Measurements from ENCODE around the gene CLSTN3. TPM values are rescaled to one million over a fixed set of nuclear protein-coding genes. Genes with fewer than 3 reads are reported as not detected.
"Not testable (repeated sequence)": the region's sequence is repeated elsewhere in the genome, so short reads cannot be mapped to it uniquely, and the experiment has no call there.

The CLSTN3 gene
- total RNA-seq, 1 donor from 2014 or later: 47.0 TPM

GRCh38 chr12:7176595-7176994 is 46.4 kb downstream of the CLSTN3 start:
- intact Hi-C loops (cut with micrococcal nuclease): no loop called here
- H3K27me3 Mint-ChIP-seq: peaks cover 33% of the 10 kb centered on the region
- H3K36me3 Mint-ChIP-seq (ENCODE audit: low read depth): no peaks in the 10 kb centered on the region
- DNase-seq: no peak
- H3K4me3 Mint-ChIP-seq: no peak overlapping the region
- peaks cover 19% of the 10 kb centered on the region for H3K9me3 Mint-ChIP-seq
- no peaks in the 10 kb centered on the region for H3K4me1 Mint-ChIP-seq
- H3K27ac Mint-ChIP-seq: no peak overlapping the region

- Mint-ChIP-seq H3K4me3 (no peak overlapping the region), H3K4me1 (no peaks in the 10 kb centered on the region), H3K27ac (no peak overlapping the region), H3K36me3 (ENCODE audit: low read depth) (no peaks in the 10 kb centered on the region), H3K9me3 (peaks cover 18% of the 10 kb centered on the region), H3K27me3 (peaks cover 30% of the 10 kb centered on the region)
- intact Hi-C loops (cut with micrococcal nuclease): no loop called here
- no peak for DNase-seq
These were observed 48.3 kb downstream of the CLSTN3 start for GRCh38 chr12:7178481-7178880.

GRCh38 chr12:7180685-7181084 is 50.5 kb downstream of the CLSTN3 start:
- DNase-seq: no peak
- Mint-ChIP-seq H3K36me3 (ENCODE audit: low read depth) (no peaks in the 10 kb centered on the region), H3K4me1 (no peaks in the 10 kb centered on the region), H3K27ac (no peak overlapping the region), H3K9me3 (peaks cover 15% of the 10 kb centered on the region), H3K27me3 (peaks cover 22% of the 10 kb centered on the region), H3K4me3 (no peak overlapping the region)
- intact Hi-C loops (cut with micrococcal nuclease): no loop called here

GRCh38 chr12:7186058-7186457 is 55.9 kb downstream of the CLSTN3 start:
- not testable (repeated sequence) for H3K9me3 Mint-ChIP-seq; H3K4me3 Mint-ChIP-seq; H3K36me3 Mint-ChIP-seq (ENCODE audit: low read depth); H3K27me3 Mint-ChIP-seq; H3K27ac Mint-ChIP-seq; DNase-seq
- intact Hi-C loops (cut with micrococcal nuclease): loop anchor here (5.0 kb wide), 2 partner anchors 169 to 524 kb away; partner anchors contain the start of genes ING4 and LPCAT3
- peaks cover 16% of the 10 kb centered on the region for H3K4me1 Mint-ChIP-seq

GRCh38 chr12:7188562-7189397 is 58.6 kb downstream of the CLSTN3 start:
- Mint-ChIP-seq H3K9me3 (no peaks in the 10 kb centered on the region), H3K27ac (peak overlapping the region; percentile 96), H3K4me3 (peak overlapping the region; percentile 93), H3K4me1 (peaks cover 22% of the 10 kb centered on the region), H3K36me3 (ENCODE audit: low read depth) (peaks cover 18% of the 10 kb centered on the region), H3K27me3 (no peaks in the 10 kb centered on the region)
- peak; percentile 89 for DNase-seq
- intact Hi-C loops (cut with micrococcal nuclease): loop anchor here (1.0 to 5.0 kb wide), 3 partner anchors 46 to 526 kb away; partner anchors contain the start of genes ING4 and LPCAT3

GRCh38 chr12:7189398-7190267 is 59.5 kb downstream of the CLSTN3 start, which contains the start of gene PEX5:
Gene PEX5, plus strand, starts transcription at chr12:7189686. Its CDS starts 692 bp downstream, at chr12:7190378.
- Mint-ChIP-seq H3K4me1 (peaks cover 23% of the 10 kb centered on the region), H3K27me3 (no peaks in the 10 kb centered on the region), H3K27ac (peak within 1 kb of the TSS; percentile 96), H3K36me3 (ENCODE audit: low read depth) (peaks cover 19% of the 10 kb centered on the region), H3K4me3 (peak within 1 kb of the TSS; percentile 93), H3K9me3 (no peaks in the 10 kb centered on the region)
- intact Hi-C loops (cut with micrococcal nuclease): loop anchor here (5.0 kb wide), 2 partner anchors 172 to 527 kb away; partner anchors contain the start of genes ING4 and LPCAT3
- peak; percentile 95 for DNase-seq

- H3K36me3 Mint-ChIP-seq (ENCODE audit: low read depth): peaks cover 27% of the 10 kb centered on the region
- DNase-seq: peak; percentile 71
- H3K4me3 Mint-ChIP-seq: peak overlapping the region; percentile 93
- H3K27ac Mint-ChIP-seq: peak overlapping the region; percentile 59
- intact Hi-C loops (cut with micrococcal nuclease): no loop called here
- no peaks in the 10 kb centered on the region for H3K27me3 Mint-ChIP-seq
- H3K9me3 Mint-ChIP-seq: no peaks in the 10 kb centered on the region
- H3K4me1 Mint-ChIP-seq: peaks cover 24% of the 10 kb centered on the region
These were observed 60.3 kb downstream of the CLSTN3 start for GRCh38 chr12:7190268-7191055.

GRCh38 chr12:7193674-7194073 is 63.5 kb downstream of the CLSTN3 start:
- no peak overlapping the region for H3K4me3 Mint-ChIP-seq
- peak; percentile 23 for DNase-seq
- no peaks in the 10 kb centered on the region for H3K9me3 Mint-ChIP-seq
- peaks cover 34% of the 10 kb centered on the region for H3K36me3 Mint-ChIP-seq (ENCODE audit: low read depth)
- H3K27ac Mint-ChIP-seq: no peak overlapping the region
- no peaks in the 10 kb centered on the region for H3K27me3 Mint-ChIP-seq
- peaks cover 17% of the 10 kb centered on the region for H3K4me1 Mint-ChIP-seq
- intact Hi-C loops (cut with micrococcal nuclease): no loop called here

GRCh38 chr12:7197841-7198240 is 67.7 kb downstream of the CLSTN3 start:
- Mint-ChIP-seq H3K27ac (no peak overlapping the region), H3K4me3 (no peak overlapping the region), H3K9me3 (no peaks in the 10 kb centered on the region), H3K36me3 (ENCODE audit: low read depth) (peaks cover 43% of the 10 kb centered on the region), H3K4me1 (peaks cover 4% of the 10 kb centered on the region), H3K27me3 (no peaks in the 10 kb centered on the region)
- DNase-seq: no peak
- intact Hi-C loops (cut with micrococcal nuclease): no loop called here

GRCh38 chr12:7203109-7203508 is 72.9 kb downstream of the CLSTN3 start:
- Mint-ChIP-seq H3K27ac (no peak overlapping the region), H3K4me1 (no peaks in the 10 kb centered on the region), H3K27me3 (no peaks in the 10 kb centered on the region)

GRCh38 chr12:7205091-7205490 is 74.9 kb downstream of the CLSTN3 start:
- Mint-ChIP-seq H3K4me3 (no peak overlapping the region), H3K27me3 (no peaks in the 10 kb centered on the region), H3K27ac (no peak overlapping the region), H3K9me3 (no peaks in the 10 kb centered on the region), H3K4me1 (no peaks in the 10 kb centered on the region), H3K36me3 (ENCODE audit: low read depth) (peaks cover 83% of the 10 kb centered on the region)
- no peak for DNase-seq
- intact Hi-C loops (cut with micrococcal nuclease): no loop called here

More at GRCh38 chr12:7203109-7203508, 72.9 kb downstream of the CLSTN3 start:
- no peak overlapping the region for H3K4me3 Mint-ChIP-seq
- H3K9me3 Mint-ChIP-seq: no peaks in the 10 kb centered on the region
- DNase-seq: peak; percentile 30
- intact Hi-C loops (cut with micrococcal nuclease): no loop called here
- H3K36me3 Mint-ChIP-seq (ENCODE audit: low read depth): peaks cover 66% of the 10 kb centered on the region

GRCh38 chr12:7206691-7207090 is 76.5 kb downstream of the CLSTN3 start:
- DNase-seq: peak; percentile 8
- Mint-ChIP-seq H3K9me3 (peaks cover 5% of the 10 kb centered on the region), H3K4me3 (no peak overlapping the region), H3K36me3 (ENCODE audit: low read depth) (peaks cover 88% of the 10 kb centered on the region), H3K27me3 (no peaks in the 10 kb centered on the region), H3K4me1 (no peaks in the 10 kb centered on the region), H3K27ac (no peak overlapping the region)
- intact Hi-C loops (cut with micrococcal nuclease): no loop called here
